OCI-LY3 (cell line): ENCODE measurements around the gene PHF21B.

Source experiments
- H2AFZ ChIP-seq: fragments of 200-600, 300-600 bp; shearing (Covaris generic); 2 replicates; pipeline ENCODE4 v1.6.0; 2014; ENCODE audit warnings: antibody characterized with exemption, low read depth, low read length
- H3K27ac ChIP-seq: fragments of 200-600, 300-600 bp; sonication (generic); 2 replicates; pipeline ENCODE4 v1.5.1; 2014; ENCODE audit warnings: mild to moderate bottlenecking, low read length, moderate library complexity, mixed read lengths
- H3K27me3 ChIP-seq: fragments of 200-600, 300-600 bp; sonication (generic); 2 replicates; pipeline ENCODE4 v1.6.1; 2014; ENCODE audit warnings: low read depth, low read length, mixed read lengths
- H3K36me3 ChIP-seq: fragments of 200-600, 300-600 bp; sonication (generic); replicated peaks from 2 replicates; pipeline ENCODE3; 2014; ENCODE audit warnings: low read depth, low read length, mixed read lengths
- H3K4me1 ChIP-seq: fragments of 300-600, 200-600 bp; sonication (generic); 2 replicates; pipeline ENCODE4 v1.6.1; 2014; ENCODE audit warnings: low read length, mixed read lengths
- H3K4me2 ChIP-seq: fragments of 200-600, 300-600 bp; sonication (generic); 2 replicates; pipeline ENCODE4 v1.6.1; 2014; ENCODE audit warnings: low read length, mixed read lengths
- H3K4me3 ChIP-seq: fragments of 300-600, 200-600 bp; sonication (generic); 2 replicates; pipeline ENCODE4 v1.5.1; 2014; ENCODE audit warnings: antibody characterized with exemption, mild to moderate bottlenecking, low read length, moderate library complexity
- H3K79me2 ChIP-seq: fragments of 300-600, 200-600 bp; shearing (Covaris generic); 2 replicates; pipeline ENCODE4 v1.6.1; 2014; ENCODE audit warnings: mild to moderate bottlenecking, low read length, mixed read lengths
- H3K9ac ChIP-seq: fragments of 300-600, 200-600 bp; shearing (Covaris generic); 2 replicates; pipeline ENCODE4 v1.6.0; 2014; ENCODE audit warnings: mild to moderate bottlenecking, low read length, moderate library complexity
- H3K9me3 ChIP-seq: fragments of 200-600, 300-600 bp; shearing (Covaris generic); 2 replicates; pipeline ENCODE4 v1.6.1; 2014; ENCODE audit warnings: low read length, mixed read lengths; ENCODE audit not compliant: insufficient read depth
- H4K20me1 ChIP-seq: fragments of 200-600, 300-600 bp; sonication (generic); 2 replicates; pipeline ENCODE4 v1.6.1; 2016; ENCODE audit warnings: low read length, mixed read lengths; ENCODE audit not compliant: insufficient read depth
- EZH2phosphoT487 ChIP-seq: fragments of 200-600 bp; shearing (Covaris generic); IDR thresholded peaks from 2 replicates; pipeline ENCODE4 v1.6.1; 2018; ENCODE audit warnings: antibody characterized with exemption, mixed run types, low read depth
- TF ChIP-seq, protein P1 (sequence below): fragments of 200-600, 300-600 bp; sonication (generic); IDR thresholded peaks from 2 replicates; pipeline ENCODE4 v1.5.1; 2014; ENCODE audit warnings: antibody characterized with exemption, low read length, low read depth

Gene PHF21B

DNA sequence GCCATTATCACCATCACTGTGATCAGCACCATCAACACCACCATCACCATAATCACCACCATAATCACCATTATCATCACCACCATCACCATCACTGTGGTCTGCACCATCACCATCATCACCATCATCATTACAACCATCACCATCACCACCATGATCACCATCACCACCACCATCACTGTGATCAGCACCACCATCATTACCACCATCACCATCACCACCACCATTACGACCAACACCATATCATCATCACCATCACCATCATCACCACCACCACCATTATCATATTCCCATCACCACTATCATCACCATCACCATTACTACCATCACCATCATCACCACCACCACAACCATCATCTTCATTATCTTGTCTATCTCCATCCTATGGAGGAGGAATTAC, 125.2 kb downstream of the PHF21B start:
- H3K36me3 ChIP-seq: peaks cover 6% of the 10 kb centered on the region
- no peak overlapping the region for H3K27ac ChIP-seq
- no peaks in the 10 kb centered on the region for H3K4me1 ChIP-seq
- H4K20me1 ChIP-seq: no peaks in the 10 kb centered on the region
- H3K79me2 ChIP-seq: no peaks in the 10 kb centered on the region
- H3K27me3 ChIP-seq: no peaks in the 10 kb centered on the region
- H3K9me3 ChIP-seq: no peaks in the 10 kb centered on the region
- H2AFZ ChIP-seq: no peak overlapping the region
- no peak overlapping the region for H3K9ac ChIP-seq
- no peak for TF ChIP-seq EZH2phosphoT487
- TF ChIP-seq, protein P1, sequence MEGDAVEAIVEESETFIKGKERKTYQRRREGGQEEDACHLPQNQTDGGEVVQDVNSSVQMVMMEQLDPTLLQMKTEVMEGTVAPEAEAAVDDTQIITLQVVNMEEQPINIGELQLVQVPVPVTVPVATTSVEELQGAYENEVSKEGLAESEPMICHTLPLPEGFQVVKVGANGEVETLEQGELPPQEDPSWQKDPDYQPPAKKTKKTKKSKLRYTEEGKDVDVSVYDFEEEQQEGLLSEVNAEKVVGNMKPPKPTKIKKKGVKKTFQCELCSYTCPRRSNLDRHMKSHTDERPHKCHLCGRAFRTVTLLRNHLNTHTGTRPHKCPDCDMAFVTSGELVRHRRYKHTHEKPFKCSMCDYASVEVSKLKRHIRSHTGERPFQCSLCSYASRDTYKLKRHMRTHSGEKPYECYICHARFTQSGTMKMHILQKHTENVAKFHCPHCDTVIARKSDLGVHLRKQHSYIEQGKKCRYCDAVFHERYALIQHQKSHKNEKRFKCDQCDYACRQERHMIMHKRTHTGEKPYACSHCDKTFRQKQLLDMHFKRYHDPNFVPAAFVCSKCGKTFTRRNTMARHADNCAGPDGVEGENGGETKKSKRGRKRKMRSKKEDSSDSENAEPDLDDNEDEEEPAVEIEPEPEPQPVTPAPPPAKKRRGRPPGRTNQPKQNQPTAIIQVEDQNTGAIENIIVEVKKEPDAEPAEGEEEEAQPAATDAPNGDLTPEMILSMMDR: no peak
- H3K4me2 ChIP-seq: no peak overlapping the region
- H3K4me3 ChIP-seq: no peak overlapping the region

DNA sequence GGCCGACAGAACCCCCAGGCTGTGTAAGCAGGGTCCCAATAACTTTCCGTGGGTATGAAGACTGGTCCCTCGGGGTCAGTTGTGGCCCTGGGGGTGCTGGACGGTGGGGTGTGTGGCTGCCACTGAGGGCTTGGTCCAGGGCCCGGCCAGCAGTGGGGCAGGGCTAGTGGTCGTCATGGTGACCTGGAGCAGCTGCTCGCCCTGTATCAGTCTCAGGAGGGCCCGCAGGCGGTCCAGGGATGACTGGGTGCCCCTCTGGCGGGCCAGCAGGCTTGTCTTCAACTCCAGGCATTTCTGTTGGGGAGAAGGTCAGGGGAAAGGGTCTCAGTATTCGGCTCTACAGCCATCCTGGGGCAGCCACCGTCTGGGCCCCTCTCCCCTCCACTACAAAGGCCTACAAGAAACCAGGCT, 126.8 kb downstream of the PHF21B start:
- H3K9me3 ChIP-seq: no peaks in the 10 kb centered on the region
- H3K4me1 ChIP-seq: no peaks in the 10 kb centered on the region
- H3K79me2 ChIP-seq: no peaks in the 10 kb centered on the region
- H3K27me3 ChIP-seq: no peaks in the 10 kb centered on the region
- no peaks in the 10 kb centered on the region for H4K20me1 ChIP-seq
- H3K36me3 ChIP-seq: peaks cover 6% of the 10 kb centered on the region
- H3K4me3 ChIP-seq: no peak overlapping the region
- no peak overlapping the region for H2AFZ ChIP-seq
- H3K27ac ChIP-seq: no peak overlapping the region
- H3K9ac ChIP-seq: no peak overlapping the region
- no peak for TF ChIP-seq EZH2phosphoT487
- TF ChIP-seq, protein P1: no peak
- H3K4me2 ChIP-seq: no peak overlapping the region

DNA sequence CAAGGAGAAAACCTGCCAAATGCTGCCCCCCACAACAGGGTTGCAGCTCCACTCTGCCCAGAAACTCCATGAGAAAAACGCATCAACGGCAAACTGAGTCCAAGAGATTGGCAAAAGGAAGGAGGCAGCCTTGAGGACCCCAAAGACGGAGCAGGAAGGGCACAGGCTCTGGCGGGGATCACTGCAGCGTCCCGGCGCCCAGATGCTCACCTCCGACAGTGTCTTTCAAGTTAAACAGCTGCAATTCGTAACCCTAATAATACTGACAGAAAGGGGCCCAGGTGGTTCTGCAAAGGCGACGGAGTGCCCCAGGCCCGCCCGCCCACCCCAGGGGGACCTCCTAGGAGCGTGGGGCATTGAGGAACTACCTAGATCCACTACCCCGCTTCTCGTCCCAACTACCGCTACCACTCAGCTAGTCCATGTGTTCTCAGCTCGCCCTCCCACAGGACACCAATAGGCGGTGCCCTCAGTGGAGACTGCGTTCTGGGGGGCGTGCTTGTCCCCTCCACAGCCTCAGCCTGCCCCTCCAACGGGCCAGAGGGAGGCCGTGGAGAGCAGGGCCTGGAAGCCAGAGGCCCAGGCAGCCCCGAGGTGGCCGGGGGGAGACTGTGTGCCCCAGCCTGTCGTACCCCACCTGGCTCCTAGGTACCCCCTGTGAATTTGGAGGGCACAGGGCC, 127.4 kb downstream of the PHF21B start:
- Histone ChIP-seq H3K4me1 (no peaks in the 10 kb centered on the region), H3K36me3 (peaks cover 10% of the 10 kb centered on the region), H3K4me3 (no peak overlapping the region), H4K20me1 (no peaks in the 10 kb centered on the region), H3K79me2 (no peaks in the 10 kb centered on the region), H2AFZ (no peak overlapping the region), H3K4me2 (no peak overlapping the region), H3K27me3 (no peaks in the 10 kb centered on the region), H3K9me3 (no peaks in the 10 kb centered on the region), H3K27ac (no peak overlapping the region), H3K9ac (no peak overlapping the region)
- TF ChIP-seq EZH2phosphoT487: no peak
- TF ChIP-seq, protein P1: no peak

GRCh38 chr22:44881624-44882023, 128.2 kb downstream of the PHF21B start:
- Histone ChIP-seq H3K79me2 (no peaks in the 10 kb centered on the region), H4K20me1 (no peaks in the 10 kb centered on the region), H3K4me1 (no peaks in the 10 kb centered on the region), H3K9me3 (peaks cover 1% of the 10 kb centered on the region; the same call in 1 of the 2 replicates), H3K36me3 (peaks cover 16% of the 10 kb centered on the region), H2AFZ (no peak overlapping the region), H3K27me3 (no peaks in the 10 kb centered on the region), H3K27ac (no peak overlapping the region), H3K9ac (no peak overlapping the region), H3K4me3 (no peak overlapping the region), H3K4me2 (no peak overlapping the region)
- no peak for TF ChIP-seq EZH2phosphoT487
- TF ChIP-seq, protein P1: no peak
